HG02852 (cell line): ENCODE measurements around the gene ELMO1.

Experiments
- ATAC-seq: cut with Tn5 transposase; IDR thresholded peaks from one replicate; pipeline ENCODE4 v1.9.1; 2021; ENCODE audit warnings: mild to moderate bottlenecking, moderate library complexity; ENCODE audit not compliant: unreplicated experiment

Gene ELMO1

DNA sequence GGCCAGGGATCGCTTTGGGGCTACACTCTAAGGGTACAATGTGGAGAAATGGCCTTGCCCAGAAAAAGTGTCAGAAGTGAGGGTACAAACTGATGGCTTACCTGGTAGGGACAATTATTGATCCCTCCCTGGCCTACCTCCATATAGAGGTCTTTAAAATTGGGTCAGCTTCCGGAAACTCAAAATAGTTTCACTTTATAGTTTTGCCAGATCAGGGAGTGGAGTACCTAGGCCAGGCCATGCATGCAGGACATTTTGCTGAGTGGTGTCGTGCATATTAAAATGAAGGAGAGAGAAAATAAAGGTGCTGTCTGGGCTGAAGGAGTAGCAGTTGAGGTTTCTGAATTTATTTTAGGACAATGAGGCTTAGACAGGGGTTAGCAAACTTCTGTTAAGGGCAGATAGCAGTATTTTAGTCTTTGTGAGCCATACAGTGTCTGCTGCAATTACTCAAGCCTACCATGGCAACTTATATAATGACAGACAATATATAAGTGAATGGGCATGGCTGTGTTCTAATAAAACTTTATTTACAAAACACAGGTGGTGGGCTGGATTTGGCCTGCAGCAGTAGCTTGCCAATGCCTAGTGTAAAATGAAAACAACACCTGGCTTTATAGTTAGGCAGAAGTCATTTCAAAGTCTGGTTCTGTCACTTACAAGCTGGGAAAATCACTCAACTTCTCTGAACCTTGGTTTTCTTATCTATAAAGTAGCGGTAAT, 547.5 kb downstream of the ELMO1 start:
- no peak for ATAC-seq

GRCh38 chr7:36898186-36898585, 550.5 kb downstream of the ELMO1 start:
- no peak for ATAC-seq

DNA sequence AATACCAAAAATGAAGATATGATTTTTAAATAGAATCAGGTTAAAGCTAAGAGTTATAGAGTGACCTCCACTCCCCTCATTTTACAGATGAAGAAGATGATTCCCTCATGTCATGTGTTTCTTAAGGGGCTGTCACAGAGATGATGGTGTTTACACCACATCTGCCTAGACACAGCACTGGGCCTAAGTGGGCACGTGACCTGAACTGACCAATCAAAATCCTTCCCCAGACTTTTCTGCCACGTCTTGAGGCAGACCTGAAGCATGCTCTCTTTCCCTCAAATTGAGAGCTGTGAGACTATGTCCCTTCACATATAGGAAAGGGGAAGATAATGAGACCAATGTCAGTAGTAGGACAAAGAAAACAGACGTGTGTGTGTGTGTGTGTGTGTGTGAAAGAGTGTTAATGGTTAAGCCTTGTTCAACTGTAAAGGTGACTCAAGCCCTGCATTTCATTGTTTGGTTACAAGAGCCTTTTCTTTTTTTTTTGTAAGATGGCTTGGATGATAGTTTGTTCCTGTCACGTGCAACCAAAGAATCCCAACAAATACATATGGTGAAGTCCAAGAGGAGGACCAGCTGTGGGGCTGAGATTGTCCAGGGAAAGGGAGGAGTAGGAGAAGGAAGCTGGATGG, 551.6 kb downstream of the ELMO1 start:
- no peak for ATAC-seq

DNA sequence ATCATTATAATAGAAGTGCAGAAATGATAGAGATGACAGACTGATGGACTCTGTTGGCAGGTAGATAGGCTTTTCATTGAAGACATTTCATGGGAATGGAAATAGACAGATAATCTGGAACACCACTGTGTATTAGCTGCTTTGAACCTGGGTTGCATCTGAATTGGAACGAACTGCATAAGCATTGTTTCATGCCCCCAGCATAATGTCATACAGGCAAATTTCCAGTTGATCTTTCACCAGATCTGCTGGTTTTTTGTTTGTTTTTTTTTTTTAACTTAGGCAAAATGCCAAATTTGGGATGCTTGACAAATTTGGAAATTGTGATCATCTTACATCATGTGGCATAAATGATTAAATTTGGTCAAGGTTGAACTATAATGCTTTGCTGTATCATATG, 552.2 kb downstream of the ELMO1 start:
- no peak for ATAC-seq

DNA sequence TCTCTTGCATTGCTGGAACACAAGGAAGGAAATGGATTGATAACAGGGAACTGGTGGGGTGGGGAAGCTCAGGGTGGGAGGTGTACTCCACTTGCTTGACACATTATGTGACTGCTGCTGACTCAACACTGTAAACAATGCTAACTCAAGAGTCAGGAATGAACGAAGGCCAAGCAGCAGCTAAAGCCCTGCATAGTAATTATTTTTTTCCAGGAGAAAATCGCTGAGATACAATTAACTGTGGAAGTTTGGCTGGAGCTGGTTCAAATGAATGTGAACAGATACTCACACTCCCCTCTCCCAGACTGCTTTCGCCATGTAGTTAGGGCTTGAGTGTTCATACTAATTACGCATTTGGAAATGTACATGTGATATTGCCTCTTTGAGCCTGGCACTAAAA, 553.5 kb downstream of the ELMO1 start:
- ATAC-seq = no peak

GRCh38 chr7:36894190-36894589, 554.5 kb downstream of the ELMO1 start:
- no peak for ATAC-seq

- ATAC-seq = no peak
These were observed 559.5 kb downstream of the ELMO1 start for GRCh38 chr7:36889182-36889581.

DNA sequence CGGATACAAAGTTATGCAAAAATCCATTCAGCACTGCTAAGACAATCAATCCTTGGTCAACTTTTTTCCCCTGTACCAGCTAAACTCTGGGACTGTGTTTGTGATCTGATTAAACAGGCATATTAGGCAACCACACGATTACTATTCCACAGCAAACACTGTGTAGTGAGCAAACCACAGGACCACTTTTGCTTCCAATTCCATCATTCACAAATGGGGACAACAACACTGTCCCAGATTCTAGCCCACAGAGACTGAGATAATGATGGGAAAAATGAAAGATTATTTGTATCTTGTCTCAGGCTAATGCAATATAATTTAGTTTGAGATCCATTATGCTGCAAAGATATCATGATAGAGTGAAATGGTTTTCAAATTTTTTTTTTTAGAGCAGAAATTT, 560.7 kb downstream of the ELMO1 start:
- ATAC-seq = no peak

GRCh38 chr7:36887233-36887632, 561.4 kb downstream of the ELMO1 start:
- no peak for ATAC-seq

DNA sequence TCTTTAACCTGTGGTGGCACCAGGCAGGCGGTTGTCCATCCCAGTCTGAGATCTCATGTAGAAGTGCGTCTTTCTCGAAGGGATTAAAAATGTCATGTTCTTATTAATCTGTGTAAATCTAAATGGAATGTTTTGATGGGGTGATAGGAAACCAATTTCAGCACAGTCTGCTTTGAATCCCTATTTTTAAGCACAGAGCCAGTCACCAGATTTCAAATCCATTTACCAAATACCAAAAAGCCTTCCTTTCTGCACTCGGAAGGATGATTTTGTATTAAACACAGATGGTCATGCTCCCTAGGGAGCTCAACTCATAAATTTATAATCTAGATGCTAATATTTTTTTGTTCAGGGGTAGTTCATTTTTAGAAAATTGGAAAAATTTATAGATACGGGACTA, 563.8 kb downstream of the ELMO1 start:
- ATAC-seq = no peak

- ATAC-seq = no peak
These were observed 564.3 kb downstream of the ELMO1 start for GRCh38 chr7:36884351-36884750.

DNA sequence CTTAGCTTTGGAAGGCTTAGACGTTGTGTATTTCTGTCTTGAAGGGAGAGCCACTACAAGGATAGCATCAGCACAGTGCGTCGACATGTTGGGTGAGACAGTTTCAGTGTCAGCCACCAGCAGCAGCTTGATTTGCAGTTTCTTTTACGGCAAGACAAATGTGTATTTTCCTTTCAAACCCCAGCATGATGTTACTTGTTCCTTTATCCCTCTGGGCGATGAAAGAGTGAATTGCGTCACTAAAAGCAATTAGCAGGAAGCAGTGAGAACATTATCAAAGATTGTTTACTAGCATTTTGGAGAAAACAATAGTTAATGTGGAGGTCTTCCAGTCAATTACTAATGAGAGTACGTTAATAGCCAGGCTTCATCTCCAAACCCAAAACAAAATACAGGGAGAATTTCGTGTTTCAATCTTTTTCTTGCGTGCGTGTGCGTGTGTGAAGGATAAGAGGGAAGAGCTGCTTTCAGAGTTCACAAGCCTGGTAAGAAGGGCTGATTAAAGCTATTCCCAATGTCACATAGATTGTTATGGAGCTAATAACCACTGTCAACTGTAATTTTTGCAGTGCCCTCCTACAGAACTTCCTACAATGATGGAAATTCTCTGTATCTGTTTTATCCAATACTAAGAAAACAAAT, 567.3 kb downstream of the ELMO1 start:
- no peak for ATAC-seq

- no peak for ATAC-seq
These were observed 568.6 kb downstream of the ELMO1 start for GRCh38 chr7:36880108-36880507.

DNA sequence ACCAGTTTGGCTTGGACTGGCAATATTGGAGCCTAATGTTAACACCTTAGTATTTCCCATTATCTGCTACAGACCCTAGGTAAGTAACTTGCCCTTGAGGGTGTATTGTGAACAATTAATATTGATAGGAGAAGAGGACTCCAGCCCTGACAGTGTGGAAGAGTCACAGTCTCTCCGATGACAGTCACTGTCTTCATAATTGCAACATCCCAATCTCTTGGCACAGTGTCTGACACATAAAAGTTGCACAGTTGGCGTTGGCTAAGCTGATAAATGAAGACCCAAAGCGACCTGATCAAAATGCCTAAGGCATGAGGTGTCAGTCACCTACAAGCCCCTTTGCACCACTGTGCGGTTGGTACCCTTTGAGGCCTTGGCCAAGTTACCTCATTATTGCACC, 569.6 kb downstream of the ELMO1 start:
- ATAC-seq = no peak

DNA sequence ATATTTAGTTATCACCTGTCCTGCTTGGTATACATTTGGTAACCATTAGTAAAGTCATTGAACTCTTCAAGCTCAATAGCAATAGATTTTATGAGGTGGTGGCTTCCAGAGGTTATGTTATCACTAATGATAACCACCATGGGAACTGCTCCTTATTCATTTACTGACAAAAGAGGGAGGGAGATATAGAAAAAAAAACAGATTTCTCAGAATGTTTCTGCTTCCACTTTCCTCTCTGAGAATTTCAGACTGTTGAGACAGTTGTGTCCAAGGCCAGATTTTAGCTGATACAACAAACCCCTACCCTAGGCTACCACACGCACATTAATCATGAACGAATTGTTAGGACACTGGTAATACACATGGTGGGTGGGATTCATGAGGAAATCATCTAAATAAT, 570.4 kb downstream of the ELMO1 start:
- ATAC-seq = no peak

- ATAC-seq = no peak
These were observed 572.9 kb downstream of the ELMO1 start for GRCh38 chr7:36875794-36876193.

DNA sequence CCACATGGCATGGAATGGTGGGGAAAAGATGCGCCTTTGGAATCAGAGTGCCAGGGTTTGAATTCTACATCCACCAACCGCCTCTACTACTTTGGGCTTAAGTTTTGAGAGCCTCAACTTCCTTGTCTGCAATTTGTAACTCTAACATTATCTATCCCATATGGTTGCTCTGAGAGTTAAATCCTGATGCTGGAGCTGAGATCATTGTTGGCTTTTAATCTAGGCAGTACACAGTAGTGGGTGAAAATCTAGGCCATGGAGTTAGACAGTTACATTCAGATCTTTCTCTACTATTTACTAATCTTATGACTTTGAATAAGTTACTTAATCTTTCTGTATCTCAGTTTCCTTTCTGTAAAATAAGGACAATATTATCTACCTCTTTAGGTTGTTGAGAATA, 574.6 kb downstream of the ELMO1 start:
- ATAC-seq = no peak

DNA sequence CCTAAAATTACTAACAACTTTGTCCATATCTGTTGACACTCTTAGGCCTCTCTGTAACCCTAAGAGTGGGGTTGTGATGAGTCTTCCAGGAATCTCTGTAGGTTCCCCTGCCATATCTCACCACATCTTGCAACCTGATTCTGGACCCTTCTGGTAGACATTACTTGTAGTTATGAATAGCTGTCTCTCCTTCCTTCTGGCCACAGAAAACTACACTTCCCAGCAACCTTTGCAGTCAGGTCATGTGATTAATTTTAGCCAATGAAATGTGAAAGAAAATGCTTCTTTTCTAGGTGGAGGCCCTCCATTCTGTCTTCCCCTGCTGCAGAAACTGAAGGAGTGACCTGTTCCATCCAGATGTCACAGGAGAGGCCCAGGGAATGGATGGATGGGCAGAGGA, 576.8 kb downstream of the ELMO1 start:
- ATAC-seq = no peak

DNA sequence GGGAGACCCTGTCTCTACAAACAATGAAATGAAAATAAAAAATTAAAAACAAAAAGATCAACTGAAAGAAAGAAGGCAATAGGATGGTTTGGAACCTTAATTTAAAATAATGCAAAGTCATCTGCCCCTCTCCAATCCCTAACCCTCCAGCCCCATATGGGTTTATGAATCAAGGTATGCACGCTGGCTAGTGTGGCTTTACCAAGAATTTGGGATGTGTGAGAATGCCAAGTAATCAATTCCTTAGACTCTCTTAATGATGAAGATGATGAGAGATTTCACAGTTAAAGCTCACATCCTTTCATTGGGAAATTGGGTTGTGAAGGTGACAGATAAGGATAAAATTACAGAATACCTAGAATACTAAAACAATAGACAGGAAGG, 577.3 kb downstream of the ELMO1 start:
- no peak for ATAC-seq

GRCh38 chr7:36870625-36871354, 577.9 kb downstream of the ELMO1 start:
- no peak for ATAC-seq

GRCh38 chr7:36868727-36869411, 579.8 kb downstream of the ELMO1 start:
- ATAC-seq = no peak
